ENCODE results near the gene GPSM3.

Gene GPSM3

GRCh38 chr6:32177788-32178546, 14.5 kb downstream of the GPSM3 start, which contains the start of gene RNF5:
TSS of gene RNF5 (plus strand) at chr6:32178405. CDS start at chr6:32178512, 107 bp downstream.
- Histone ChIP-seq H3K27me3 (ENCODE audit: low read length) (no peaks in the 10 kb centered on the region), H4K20me1 (ENCODE audit: low read depth, low read length) (no peaks in the 10 kb centered on the region), H3K9me3 (ENCODE audit: insufficient read depth, low read length) (no peaks in the 10 kb centered on the region), H3K9me2 (replicated peaks; ENCODE audit: insufficient read depth, low read length) (no peaks in the 10 kb centered on the region), H3K4me3 (ENCODE audit: insufficient read depth, low read length, poor library complexity, severe bottlenecking) (peak within 1 kb of the TSS; percentile 86), H3K79me2 (ENCODE audit: insufficient read depth, low read length) (peaks cover 31% of the 10 kb centered on the region), H3K4me2 (ENCODE audit: low read depth, low read length, poor library complexity, severe bottlenecking) (peak within 1 kb of the TSS; percentile 93), H3K9ac (ENCODE audit: low read length) (peak within 1 kb of the TSS; percentile 88), H2AFZ (ENCODE audit: low read depth, low read length, severe bottlenecking) (peak within 1 kb of the TSS; percentile 59), H3K27ac (ENCODE audit: low read depth, low read length) (peak within 1 kb of the TSS; percentile 81), H3F3A (ENCODE audit: insufficient read depth) (peaks cover 16% of the 10 kb centered on the region), H3K36me3 (ENCODE audit: low read length) (no peaks in the 10 kb centered on the region)
- TF ChIP-seq CTCF (IDR thresholded peaks at IDR 0.05; ENCODE audit: insufficient read depth, low read length, poor library complexity, severe bottlenecking) (no peak), EZH2phosphoT487 (conservative IDR thresholded peaks at IDR 0.05; ENCODE audit: low read length) (no peak)

GRCh38 chr6:32177183-32177787, 15.2 kb downstream of the GPSM3 start:
- Histone ChIP-seq H3K27me3 (ENCODE audit: low read length) (no peaks in the 10 kb centered on the region), H3F3A (ENCODE audit: insufficient read depth) (peaks cover 16% of the 10 kb centered on the region), H3K36me3 (ENCODE audit: low read length) (no peaks in the 10 kb centered on the region), H3K79me2 (ENCODE audit: insufficient read depth, low read length) (peaks cover 31% of the 10 kb centered on the region), H3K9me2 (replicated peaks; ENCODE audit: insufficient read depth, low read length) (no peaks in the 10 kb centered on the region), H3K27ac (ENCODE audit: low read depth, low read length) (peak overlapping the region; percentile 81), H3K9ac (ENCODE audit: low read length) (peak overlapping the region; percentile 88), H3K4me2 (ENCODE audit: low read depth, low read length, poor library complexity, severe bottlenecking) (peak overlapping the region; percentile 73), H3K4me3 (ENCODE audit: insufficient read depth, low read length, poor library complexity, severe bottlenecking) (peak overlapping the region; percentile 86), H4K20me1 (ENCODE audit: low read depth, low read length) (no peaks in the 10 kb centered on the region), H2AFZ (ENCODE audit: low read depth, low read length, severe bottlenecking) (peak overlapping the region; percentile 59), H3K9me3 (ENCODE audit: insufficient read depth, low read length) (no peaks in the 10 kb centered on the region)
- TF ChIP-seq EZH2phosphoT487 (conservative IDR thresholded peaks at IDR 0.05; ENCODE audit: low read length) (no peak), CTCF (IDR thresholded peaks at IDR 0.05; ENCODE audit: insufficient read depth, low read length, poor library complexity, severe bottlenecking) (no peak)

- Histone ChIP-seq H3K9me2 (replicated peaks; ENCODE audit: insufficient read depth, low read length) (no peaks in the 10 kb centered on the region), H3K4me3 (ENCODE audit: insufficient read depth, low read length, poor library complexity, severe bottlenecking) (peak overlapping the region; percentile 86), H3K4me2 (ENCODE audit: low read depth, low read length, poor library complexity, severe bottlenecking) (peak overlapping the region; percentile 73), H3K9ac (ENCODE audit: low read length) (peak overlapping the region; percentile 88), H4K20me1 (ENCODE audit: low read depth, low read length) (no peaks in the 10 kb centered on the region), H3K9me3 (ENCODE audit: insufficient read depth, low read length) (no peaks in the 10 kb centered on the region), H3K36me3 (ENCODE audit: low read length) (no peaks in the 10 kb centered on the region), H3K79me2 (ENCODE audit: insufficient read depth, low read length) (peaks cover 31% of the 10 kb centered on the region), H3F3A (ENCODE audit: insufficient read depth) (peaks cover 16% of the 10 kb centered on the region), H2AFZ (ENCODE audit: low read depth, low read length, severe bottlenecking) (peak overlapping the region; percentile 59), H3K27ac (ENCODE audit: low read depth, low read length) (peak overlapping the region; percentile 81), H3K27me3 (ENCODE audit: low read length) (no peaks in the 10 kb centered on the region)
- no peak for TF ChIP-seq EZH2phosphoT487 (conservative IDR thresholded peaks at IDR 0.05; ENCODE audit: low read length)
- no peak for TF ChIP-seq CTCF (IDR thresholded peaks at IDR 0.05; ENCODE audit: insufficient read depth, low read length, poor library complexity, severe bottlenecking)
These were observed 15.8 kb downstream of the GPSM3 start for GRCh38 chr6:32176476-32177182.
